Endothelial cell of umbilical vein (primary cell): ENCODE results near the gene TMCC3.

Experiments
- CTCF ChIP-seq, 2 donors: IDR thresholded peaks; 1 replicate in 1 of 2; 2 replicates in 1 of 2; pipeline ENCODE4 v1.5.1; 2011; ENCODE audit warnings: low read length in 2 of 2, mild to moderate bottlenecking in 2 of 2, moderate library complexity in 2 of 2, control low read depth in 1 of 2, inconsistent platforms in 1 of 2, low read depth in 1 of 2; ENCODE audit not compliant: insufficient read depth in 1 of 2; ENCODE audit errors: extremely low read depth in 1 of 2
- FOS ChIP-seq: IDR thresholded peaks from 2 replicates; pipeline ENCODE4 v1.6.1; 2011; ENCODE audit warnings: mild to moderate bottlenecking, low read length, moderate library complexity, borderline replicate concordance; ENCODE audit not compliant: insufficient read depth
- MAX ChIP-seq: IDR thresholded peaks from 2 replicates; pipeline ENCODE4 v1.6.1; 2011; ENCODE audit not compliant: insufficient read depth, insufficient read length
- POLR2AphosphoS5 ChIP-seq: IDR thresholded peaks from 2 replicates; pipeline ENCODE4 v1.6.1; 2012; ENCODE audit warnings: low read depth, mild to moderate bottlenecking, control low read depth, low read length, moderate library complexity; ENCODE audit not compliant: insufficient read depth

GRCh38 chr12:94699801-94700200, 49.4 kb upstream of the TMCC3 start:
- TF ChIP-seq FOS (no peak), POLR2AphosphoS5 (no peak), MAX (no peak), CTCF (IDR thresholded peaks at IDR 0.05; ENCODE audit: extremely low read depth in 1 of 2, insufficient read depth in 1 of 2, low read depth in 1 of 2, low read length in 2 of 2) (no peak)
